Urothelium cell line (cell line): Measurements from ENCODE around the gene ASCL5.
A peak's percentile ranks its signal among the peaks of the same experiment; 100 is the strongest.

Experiments
- DNase-seq: peaks from one replicate; pipeline ENCODE4 v3.0.0; 2011; ENCODE audit warnings: low spot score, mixed read lengths
- FAIRE-seq: peaks from 2 replicates; lab custom pipeline; 2011; peaks lifted over from hg19 to GRCh38; lab: Jason Lieb, UNC

The ASCL5 gene

DNA sequence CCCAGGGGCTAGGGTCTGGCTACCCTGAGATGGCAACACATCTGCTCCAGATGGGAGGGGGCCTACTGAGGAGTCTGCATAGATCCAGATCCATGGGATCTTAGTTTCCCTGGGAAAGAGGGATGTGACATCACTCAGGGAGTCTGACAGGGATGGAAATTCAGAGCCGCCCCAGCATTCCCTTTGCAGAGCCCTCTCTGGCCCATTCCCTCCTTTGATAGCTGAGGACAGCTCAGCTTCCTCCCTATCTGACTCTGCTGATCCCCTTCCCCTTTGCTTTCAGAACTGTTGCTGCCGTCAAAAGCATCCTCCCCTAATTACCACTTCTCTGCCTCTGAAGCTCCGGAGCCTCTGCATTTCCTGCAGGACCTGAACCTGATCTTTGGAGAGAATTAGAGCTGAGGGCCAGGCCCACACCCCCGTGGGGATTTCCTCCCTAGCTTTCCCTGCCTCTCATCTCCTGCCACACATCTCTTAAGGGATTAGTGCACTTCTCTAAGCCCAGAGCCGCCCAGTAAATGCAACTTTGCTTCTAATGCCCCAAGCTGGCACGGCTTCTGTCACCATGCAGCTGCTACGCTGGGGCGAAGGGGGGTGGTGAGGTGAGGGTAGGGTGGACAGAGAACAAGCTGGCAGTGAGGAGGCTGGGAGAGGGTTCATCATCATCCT is 9.5 kb upstream of the ASCL5 start:
- DNase-seq = no peak

DNA sequence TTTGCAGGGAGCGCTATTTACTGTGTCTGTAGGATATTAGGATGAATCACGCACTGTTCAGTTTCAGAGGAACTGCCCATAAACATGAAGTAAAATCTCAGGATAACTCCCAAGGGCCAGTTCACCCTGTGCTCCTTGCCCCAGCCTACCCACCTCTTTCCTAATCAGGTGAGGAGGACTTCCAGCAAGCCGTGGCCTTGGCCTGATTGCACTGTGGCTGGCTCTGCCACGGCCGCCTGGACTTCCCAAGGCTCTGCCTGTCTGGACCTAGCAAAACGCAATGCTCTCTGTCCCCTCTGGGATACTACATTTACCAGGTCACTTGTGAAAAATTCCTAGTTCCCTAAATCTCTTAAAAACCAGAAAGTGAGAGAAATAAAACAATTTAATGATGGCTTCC is 7.4 kb upstream of the ASCL5 start:
- DNase-seq (no peak), FAIRE-seq (no peak)

More for the DNA sequence above, 9.5 kb upstream of the ASCL5 start:
- FAIRE-seq = no peak

DNA sequence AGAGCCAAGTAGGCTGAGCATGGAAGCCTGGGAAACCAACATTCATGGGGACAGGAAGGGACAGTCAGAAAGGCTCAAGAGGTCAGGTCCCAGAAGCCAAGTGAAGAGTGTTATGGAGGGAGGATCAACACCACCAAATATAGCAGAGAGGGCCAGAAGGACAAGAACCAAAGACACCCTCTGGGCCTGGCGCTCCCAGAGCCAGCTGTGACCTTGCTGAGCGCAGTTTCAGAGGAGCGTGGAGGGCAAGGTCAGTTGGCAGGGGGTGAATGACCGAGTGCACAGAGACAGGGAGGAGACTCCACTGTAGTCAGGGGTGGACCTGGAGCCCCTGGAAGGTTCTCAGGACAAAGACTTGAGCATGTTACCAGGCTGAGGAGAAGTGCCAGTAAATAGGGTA is 4.4 kb upstream of the ASCL5 start:
- no peak for FAIRE-seq
- no peak for DNase-seq

DNA sequence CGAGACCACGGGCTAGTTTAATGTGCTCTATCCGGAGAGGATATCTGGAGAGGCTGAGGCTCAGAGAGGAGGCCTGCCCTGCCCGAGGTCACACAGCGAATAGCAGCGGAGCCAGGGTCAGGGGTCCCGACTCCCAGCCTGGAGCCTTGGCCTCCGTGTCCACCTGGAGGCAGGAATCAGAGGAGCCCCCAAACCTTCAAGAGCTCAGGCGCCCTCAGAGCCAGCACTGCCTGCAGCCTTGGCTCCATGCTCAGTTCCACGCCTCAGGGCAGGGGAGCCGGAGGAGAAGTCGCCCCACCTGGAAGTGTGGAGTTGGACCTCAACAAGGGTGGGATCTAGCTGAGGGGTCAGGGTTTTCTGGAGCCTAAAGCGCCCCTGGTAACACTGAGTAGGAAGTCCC is 2.0 kb upstream of the ASCL5 start:
- DNase-seq (no peak), FAIRE-seq (no peak)

DNA sequence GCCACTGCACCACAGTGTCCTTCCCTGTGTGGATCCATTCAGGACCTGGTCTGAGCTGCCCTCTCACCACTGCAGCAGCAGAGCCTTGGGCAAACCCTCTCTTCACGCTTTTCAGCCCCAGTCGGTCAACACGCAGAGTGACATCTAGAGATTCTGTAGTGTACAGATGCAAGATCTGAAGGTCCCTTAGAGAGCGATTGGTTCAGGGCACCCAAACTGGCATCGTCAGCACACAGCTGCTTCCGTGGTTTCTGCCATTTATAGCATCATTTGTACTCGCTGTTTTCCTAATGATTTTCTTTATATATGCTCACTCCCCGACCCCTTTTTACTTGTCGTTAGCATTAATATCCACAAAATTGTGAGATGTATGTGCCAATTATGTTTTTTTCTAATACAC is 1.5 kb upstream of the ASCL5 start:
- FAIRE-seq (no peak), DNase-seq (no peak)

DNA sequence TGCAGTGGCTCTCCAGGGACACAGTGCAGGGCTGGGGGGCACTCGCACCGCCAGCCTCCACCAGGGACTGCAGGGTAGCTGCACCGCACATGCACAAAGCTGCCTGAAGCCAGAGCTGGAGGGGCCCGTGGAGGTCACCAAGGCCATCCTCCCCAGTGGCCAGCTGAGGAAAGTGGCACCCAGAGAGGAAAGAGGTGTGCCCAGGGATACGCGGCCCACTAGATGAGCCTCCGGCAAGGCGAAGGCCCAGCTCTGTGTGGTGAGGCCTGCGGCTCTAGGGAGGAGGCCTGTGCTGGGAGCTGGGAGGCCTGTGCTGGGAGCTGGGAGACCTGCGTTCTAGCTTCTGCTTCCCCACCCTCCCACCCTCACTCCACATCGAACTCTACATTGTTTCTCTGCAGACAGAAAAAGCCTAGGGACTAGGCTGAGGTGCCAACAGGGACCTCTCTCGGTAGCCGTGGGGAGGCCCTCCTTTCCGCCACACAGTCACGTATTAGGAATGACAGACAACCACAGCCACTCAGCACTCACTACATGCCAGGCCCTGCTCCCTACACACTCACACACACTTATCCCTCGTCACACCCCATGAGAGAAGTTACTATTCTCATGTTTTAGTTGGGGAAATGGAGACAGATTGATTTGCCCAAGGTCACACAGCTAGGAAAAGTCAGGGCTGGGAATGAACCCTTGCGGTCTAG is 921 bp upstream of the ASCL5 start:
- FAIRE-seq (no peak), DNase-seq (no peak)

DNA sequence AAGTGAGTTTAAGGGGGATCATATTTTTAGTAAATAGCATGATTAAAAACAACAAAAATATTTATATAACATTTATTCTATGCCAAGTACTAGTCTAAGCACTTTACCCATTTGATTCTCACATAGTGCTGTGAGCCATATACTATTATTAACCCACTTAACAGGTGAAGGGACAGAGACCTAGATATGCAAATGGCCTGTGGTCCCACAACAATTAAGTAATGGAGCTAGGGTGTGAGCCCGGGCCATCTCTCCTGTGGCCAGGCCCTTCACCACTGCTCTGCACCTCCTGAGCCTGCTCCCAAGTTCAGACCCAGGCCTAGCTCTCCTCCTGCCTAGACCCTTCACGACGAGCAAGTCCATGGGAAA is 537 bp downstream of the ASCL5 start:
- no peak for DNase-seq
- FAIRE-seq = no peak

DNA sequence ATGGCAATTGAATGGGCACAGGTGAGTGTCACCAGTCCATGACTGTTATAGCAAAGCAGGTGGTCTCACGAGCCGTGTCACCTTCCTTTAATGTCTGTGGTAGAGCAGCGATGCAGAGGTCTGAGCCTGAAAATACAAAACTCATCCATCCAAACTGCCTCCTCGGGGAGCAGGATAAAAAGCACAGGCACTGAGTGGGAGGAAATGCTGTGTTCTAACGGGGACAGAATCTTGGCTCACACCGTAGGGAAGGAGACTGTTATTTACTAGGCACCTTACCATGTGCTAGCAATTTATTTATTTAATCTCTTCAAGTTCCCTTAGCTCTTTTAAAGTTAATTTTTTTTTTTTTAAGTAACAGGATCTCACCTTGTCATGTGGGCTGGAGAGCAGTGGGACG is 1.2 kb downstream of the ASCL5 start:
- FAIRE-seq (no peak), DNase-seq (no peak)

DNA sequence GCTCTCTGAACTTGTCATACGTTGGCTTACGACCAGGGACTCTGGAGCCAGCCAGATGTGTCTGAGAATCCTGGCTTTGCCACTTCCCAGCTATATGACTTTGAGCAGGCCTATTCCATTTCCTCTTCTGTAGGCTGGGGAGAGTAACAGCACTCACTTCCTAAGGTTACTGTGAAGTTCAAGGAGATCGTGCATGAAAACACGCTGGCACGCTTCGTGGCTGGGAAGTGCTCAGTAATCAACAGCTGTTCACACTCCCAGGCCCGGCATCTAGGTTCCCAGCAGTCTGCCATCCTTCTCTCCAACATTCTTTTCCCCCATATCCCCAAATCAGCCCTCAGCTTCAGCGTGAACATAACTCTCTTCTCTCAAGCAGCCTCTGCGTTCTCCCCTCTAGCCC is 2.0 kb downstream of the ASCL5 start:
- DNase-seq = no peak

DNA sequence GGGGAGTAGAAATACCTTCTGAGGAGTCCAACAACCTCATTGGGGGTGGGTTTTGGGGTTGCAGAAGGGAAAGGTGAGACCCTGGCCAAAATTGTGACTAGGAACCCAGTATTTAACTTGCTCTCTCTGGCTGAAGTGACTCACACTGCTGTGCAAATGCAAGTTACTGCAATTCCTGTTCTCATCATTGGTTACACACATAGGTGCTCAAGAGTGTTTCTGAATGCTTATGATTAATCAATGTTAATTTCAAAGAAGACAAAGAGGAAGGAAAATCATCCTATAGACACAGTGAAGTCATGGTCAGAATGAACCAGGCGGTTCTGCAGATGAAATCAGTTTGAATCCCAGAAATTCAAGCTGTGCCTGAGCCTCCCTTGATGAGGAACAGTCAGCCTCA is 3.1 kb downstream of the ASCL5 start:
- DNase-seq = no peak
- no peak for FAIRE-seq

More for the DNA sequence above, 2.0 kb downstream of the ASCL5 start:
- FAIRE-seq = no peak

DNA sequence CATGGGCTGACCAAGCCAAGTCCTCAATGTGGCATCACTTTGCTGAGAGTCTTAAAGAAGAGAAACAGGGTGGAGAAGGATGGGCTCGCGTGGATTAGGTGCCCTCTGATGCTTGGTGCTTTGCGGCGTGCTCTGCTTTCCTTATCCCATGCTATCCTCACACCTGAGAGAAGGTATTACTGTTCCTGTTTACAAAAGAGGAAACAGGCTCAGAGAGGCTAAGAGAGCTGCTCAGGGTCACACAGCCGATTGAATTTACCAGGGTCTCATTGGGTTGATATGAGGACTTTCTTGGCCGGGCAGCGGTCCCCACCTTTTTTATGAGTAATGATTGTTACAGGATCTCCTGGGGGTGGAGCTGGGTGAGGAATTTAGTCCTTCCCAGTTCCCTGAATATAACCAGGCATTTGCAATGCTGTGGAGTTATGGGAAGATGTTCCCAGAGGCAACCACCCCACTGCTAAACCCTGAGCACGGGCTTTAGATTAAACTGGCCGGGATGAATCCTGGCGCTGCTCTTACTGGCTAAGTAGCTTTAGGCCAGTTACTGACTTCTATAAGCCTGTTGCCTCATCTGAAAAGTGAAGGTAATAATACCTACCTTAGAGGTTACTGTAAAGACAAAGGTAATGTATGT is 4.5 kb downstream of the ASCL5 start:
- no peak for DNase-seq
- no peak for FAIRE-seq

DNA sequence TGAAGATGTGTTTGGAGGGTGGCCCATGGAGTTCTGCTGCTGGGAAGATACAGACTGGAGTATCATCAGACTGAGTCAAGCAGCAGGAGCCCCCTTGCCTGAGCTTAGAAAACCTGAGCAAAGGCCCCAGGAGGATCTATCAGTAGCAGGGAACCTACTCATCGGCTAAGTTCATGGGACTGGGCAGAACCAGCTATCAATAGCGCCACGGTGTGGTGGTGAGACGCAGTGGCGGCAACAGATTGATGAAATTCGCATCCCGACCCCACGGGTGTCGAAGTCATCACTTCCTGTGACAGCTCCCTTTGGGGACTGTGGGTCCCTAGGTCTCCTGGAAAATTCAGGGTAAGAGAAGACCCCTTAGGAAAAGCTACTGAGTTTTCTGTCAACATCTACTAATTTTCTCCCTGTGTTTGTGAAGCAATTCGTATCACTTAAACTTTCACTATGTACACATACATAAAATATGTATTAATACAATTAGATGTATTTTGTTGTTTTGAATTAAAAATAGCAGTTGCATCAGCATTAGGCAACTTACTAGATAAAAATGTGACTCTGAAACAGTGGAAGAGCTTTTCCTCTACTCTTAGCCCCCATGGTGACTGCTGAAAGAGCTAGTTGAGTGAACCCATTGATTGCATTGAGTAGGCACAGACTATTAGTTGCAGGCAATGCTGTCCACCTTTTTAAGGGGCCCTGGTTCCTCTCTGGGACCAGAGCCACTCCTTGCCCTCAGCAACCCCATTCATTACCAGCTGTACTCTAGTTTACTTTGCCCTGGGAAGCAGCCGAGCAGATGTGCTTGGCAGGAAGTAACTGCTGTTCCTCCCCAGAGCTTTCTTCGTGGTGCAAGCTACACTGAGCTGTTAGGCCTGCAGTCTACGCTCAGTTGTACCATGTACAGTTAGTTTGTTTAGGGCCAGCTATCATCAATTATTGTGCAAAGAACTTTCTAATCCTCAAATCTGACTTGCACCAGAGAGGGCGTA is 7.5 kb downstream of the ASCL5 start:
- DNase-seq (peak; percentile 70), FAIRE-seq (peak; percentile 32)

DNA sequence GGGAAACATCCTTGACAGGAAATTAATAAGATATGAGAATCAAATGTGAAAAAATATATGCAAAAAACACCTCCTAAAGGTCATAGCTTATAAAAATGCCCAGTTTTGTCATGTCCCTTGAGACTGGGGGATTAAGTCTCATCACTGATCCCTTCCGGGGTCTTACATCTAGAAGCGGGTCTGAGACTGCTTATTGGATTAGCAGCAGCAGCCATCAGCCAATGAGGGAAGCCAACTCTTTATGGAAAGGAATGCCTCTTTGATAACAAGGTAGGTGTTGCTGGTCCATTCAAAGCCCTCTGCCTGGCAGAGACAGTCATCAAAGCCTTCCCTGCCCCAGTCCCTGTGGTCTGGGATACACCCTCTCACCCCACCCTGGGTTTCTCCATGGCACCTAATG is 10.9 kb downstream of the ASCL5 start:
- FAIRE-seq = no peak
- no peak for DNase-seq

DNA sequence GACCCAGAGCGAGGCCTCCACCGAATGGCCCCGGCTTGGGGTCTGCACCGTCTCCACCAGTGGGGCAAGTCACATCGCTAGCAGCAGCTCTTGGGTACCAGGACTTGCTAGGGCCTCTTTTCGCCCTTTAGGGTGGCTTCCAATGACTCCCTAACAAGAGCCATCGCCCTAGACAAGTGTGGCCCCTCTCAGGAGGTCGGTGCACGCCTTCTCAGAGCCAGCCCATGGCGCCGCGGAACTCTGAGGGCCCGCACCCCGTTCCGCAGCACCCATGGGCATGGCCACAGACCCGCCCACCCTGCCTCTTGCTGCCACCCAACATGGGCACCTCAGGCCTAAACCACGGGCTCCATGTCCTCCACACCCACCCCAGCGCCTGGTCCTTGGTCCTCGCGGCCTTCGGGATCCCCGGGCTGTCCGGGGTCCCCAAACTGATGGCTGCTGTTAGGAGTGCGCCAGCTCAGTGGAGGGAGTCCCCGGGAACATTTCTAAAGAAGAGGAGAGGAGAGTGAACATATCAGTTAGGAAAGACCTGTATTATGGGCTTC is 11.5 kb downstream of the ASCL5 start:
- FAIRE-seq = no peak
- DNase-seq = no peak

DNA sequence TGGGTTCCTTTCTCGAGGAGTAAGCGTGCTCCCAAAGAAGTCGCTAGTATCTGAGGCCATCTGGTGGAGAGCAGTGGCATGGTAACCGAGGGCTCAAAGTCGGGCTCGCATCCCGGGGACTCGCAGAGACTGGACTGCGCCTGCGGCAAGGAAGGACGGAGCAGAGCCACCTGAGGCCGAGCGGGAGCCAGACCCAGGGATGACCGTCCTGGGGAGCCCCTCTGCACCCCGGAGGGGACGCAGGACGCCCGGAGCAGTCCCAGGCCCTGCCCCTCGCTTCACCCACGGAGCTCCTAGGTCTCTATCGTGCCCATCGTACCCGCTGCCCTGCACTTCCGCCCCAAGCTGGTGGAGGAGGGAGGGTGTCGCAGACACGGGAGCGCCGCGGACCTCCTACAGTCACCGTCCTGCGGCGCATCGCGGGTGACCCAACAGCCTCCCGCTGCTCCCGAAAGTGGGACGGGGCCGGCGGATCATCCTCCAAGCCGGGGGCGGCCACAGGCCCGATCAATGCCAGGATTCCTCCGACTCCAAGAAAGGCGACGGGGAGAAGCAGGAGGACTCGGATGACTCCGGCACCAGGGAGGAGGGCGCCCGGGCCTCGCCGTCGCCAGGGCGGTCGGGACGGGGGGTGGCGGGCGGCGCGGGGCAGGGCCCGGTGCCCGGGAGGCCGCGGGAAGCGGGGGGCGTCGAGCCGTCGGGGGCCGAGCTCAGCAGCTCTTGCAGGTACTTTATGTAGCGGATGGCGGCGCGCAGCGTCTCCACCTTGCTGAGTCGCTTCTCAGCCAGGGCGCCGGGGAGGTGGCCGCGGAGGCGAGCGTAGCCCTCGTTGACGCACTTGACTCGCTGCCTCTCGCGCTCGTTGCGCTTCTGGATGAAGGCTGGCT is 12.5 kb downstream of the ASCL5 start:
- peak; percentile 91 for FAIRE-seq

DNA sequence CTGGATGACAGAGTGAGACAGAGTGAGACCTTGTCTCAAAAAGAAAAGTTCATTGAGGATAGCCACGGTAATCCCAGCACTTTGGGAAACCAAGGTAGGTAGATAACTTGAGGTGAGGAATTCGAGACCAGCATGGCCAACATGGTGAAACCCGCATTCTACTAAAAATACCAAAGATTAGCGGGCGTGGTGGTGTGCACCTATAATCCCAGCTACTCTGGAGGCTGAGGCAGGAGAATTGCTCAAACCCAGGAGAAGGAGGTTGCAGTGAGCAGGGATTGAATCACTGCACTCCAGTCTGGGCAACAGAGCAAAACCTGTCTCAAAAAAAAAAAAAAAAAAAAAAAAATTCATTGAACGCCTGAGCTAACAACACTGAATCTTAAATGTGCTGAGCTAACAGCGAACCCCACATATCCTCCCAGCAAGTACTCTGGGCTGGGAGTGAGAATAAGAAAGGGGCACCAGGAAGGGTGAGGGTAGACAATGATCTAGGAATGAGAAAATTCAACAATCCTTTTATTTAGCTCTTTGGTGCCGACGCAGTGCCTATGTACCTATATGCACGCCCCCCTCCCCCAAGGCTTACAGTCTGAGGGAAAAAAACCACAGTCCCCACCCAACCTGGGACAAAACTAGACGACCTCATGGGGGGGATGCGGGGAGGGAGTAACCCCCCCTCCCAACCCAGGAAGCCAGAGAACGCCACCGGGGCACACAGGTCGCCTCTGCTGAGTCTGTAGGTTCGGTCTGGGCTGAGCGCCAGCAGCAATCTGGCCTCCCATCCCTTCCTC is 13.3 kb downstream of the ASCL5 start:
- DNase-seq (no peak), FAIRE-seq (no peak)

More for the DNA sequence above, 12.5 kb downstream of the ASCL5 start:
- DNase-seq = peak; percentile 96

DNA sequence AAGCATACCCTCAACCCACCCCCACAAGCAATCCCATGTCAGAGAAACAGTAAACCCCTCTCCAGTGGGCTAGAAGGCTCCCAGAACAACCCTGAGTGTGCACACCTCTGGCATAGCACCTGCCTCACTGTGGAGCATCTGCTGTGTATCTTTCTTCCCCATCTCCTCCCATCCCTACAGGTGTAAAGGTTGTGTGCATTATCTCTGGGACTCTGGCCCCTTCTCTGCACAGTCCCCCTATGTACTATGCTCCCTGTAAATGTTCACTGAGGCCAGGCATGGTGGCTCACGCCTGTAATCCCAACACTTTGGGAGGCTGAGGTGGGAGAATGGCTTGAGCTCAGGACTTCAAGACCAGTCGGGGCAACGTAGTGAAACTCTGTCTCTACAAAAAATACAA is 14.1 kb downstream of the ASCL5 start:
- FAIRE-seq (no peak), DNase-seq (no peak)

DNA sequence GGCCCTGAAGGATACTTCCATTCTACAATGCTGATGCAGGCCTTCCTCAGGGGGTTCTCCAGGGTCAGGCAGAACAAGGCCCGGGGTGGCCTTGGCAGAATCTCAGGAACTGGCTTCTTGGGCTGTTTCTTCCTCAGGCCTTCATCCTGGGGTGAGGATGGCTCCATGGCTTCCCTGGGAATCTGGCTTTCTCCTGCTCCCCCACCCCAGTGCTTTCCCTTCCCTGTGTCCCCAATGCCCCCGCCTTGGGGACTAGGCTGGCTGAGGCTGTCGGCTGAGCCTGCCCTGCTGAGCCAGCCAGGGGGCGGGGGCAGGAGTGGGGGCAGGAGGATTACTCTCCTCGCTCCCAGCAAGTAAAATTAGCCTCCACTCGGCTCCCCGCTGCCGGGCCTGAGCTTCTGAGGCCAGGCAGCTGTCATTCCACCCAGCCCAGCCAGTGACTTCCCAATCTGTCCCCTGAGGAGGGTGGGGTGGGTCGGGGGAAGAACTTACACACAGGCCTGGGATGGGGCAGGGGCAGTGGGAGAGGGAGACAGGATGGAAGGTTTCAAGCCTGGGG is 14.7 kb downstream of the ASCL5 start, which contains the start of gene CACNA1S:
CACNA1S (minus strand) TSS at position 254 of the 559 bp plus-strand sequence; CDS start at position 167, 87 bp downstream.
- no peak for DNase-seq
- no peak for FAIRE-seq

DNA sequence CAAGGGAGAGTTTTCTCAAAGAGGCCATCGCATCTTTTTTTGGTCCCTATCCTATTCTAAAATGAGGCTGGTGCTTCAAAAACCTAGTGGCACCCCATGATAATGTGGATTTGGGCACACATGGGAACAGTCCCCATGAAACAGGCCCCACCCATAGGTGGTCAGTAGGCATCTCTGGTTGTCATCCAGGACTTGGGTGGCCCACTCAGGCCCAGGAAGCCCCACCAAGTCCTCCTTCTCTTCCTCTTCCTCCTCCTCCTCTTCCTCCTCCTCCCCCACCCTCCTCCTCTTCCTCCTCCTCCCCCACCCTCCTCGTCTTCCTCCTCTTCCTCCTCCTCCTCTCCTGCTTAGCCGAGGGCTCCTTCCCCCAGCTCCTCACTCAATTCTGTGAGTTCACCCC is 15.3 kb downstream of the ASCL5 start:
- DNase-seq = no peak
- FAIRE-seq = no peak
